H1 (cell line): ENCODE data around the gene NMNAT3. TPM values are rescaled to one million over a fixed set of nuclear protein-coding genes. Genes with fewer than 3 reads are reported as not detected.

Source experiments
- CTCF ChIA-PET: fragments of 300-600 bp; sonication (Branson Sonifier 250); formaldehyde crosslinking; loops from one replicate; lab custom pipeline; 2021; ENCODE audit not compliant: partially characterized antibody; lab: Charles Lee
- POLR2A ChIA-PET: fragments of 300-600 bp; sonication (Branson Sonifier 250); formaldehyde crosslinking; loops from one replicate; lab custom pipeline; 2021; ENCODE audit warnings: inconsistent platforms; ENCODE audit not compliant: partially characterized antibody; lab: Charles Lee
- DNase-seq, 2 experiments: peaks; one replicate each; pipeline versions ENCODE4 v3.0.0 to v3.0.0-alpha.2; 2010 to 2022; ENCODE audit warnings: low spot score in 2 of 2, low read depth in 1 of 2, mixed read lengths in 1 of 2
- FAIRE-seq: peaks from 2 replicates; lab custom pipeline; 2011; peaks lifted over from hg19 to GRCh38; lab: Jason Lieb, UNC
- H2AFZ ChIP-seq: 2 replicates; pipeline ENCODE4 v1.8.1; 2012; ENCODE audit warnings: low read length, inconsistent platforms
- H2AK5ac ChIP-seq: 2 replicates; pipeline ENCODE4 v1.6.1; 2013; ENCODE audit warnings: low read depth, low read length
- H2BK120ac ChIP-seq: replicated peaks from 2 replicates; pipeline ENCODE3; 2013; ENCODE audit warnings: low read depth, low read length, inconsistent platforms
- H2BK12ac ChIP-seq: 2 replicates; pipeline ENCODE4 v1.6.1; 2013; ENCODE audit warnings: low read depth, low read length
- H2BK15ac ChIP-seq: 2 replicates; pipeline ENCODE4 v1.6.1; 2013; ENCODE audit warnings: low read length
- H2BK20ac ChIP-seq: 2 replicates; pipeline ENCODE4 v1.6.1; 2013; ENCODE audit warnings: low read length
- H2BK5ac ChIP-seq: 2 replicates; pipeline ENCODE4 v1.6.1; 2013; ENCODE audit warnings: low read depth, low read length
- H3K14ac ChIP-seq: 2 replicates; pipeline ENCODE4 v1.6.1; 2013; ENCODE audit warnings: inconsistent platforms; ENCODE audit not compliant: insufficient read length
- H3K18ac ChIP-seq: 2 replicates; pipeline ENCODE4 v1.6.1; 2013; ENCODE audit warnings: low read length; ENCODE audit errors: extremely low read depth
- H3K23ac ChIP-seq: 2 replicates; pipeline ENCODE4 v1.6.1; 2013; ENCODE audit warnings: inconsistent platforms; ENCODE audit not compliant: insufficient read length
- H3K23me2 ChIP-seq: 2 replicates; pipeline ENCODE4 v1.6.1; 2013; ENCODE audit warnings: low read depth, low read length
- H3K27ac ChIP-seq: 2 replicates; pipeline ENCODE4 v1.6.1; 2011; ENCODE audit warnings: low read depth, low read length, inconsistent platforms
- H3K27me3 ChIP-seq, 4 experiments: replicated peaks in 1 of 4; 1 replicate in 1 of 4; 2 replicates in 3 of 4; pipeline versions ENCODE4 v1.6.1 to v1.8.1; 2011 to 2013; ENCODE audit warnings: low read length in 3 of 4, mild to moderate bottlenecking in 3 of 4, inconsistent platforms in 2 of 4, mixed read lengths in 2 of 4, moderate library complexity in 1 of 4; ENCODE audit not compliant: control insufficient read depth in 3 of 4, insufficient read depth in 3 of 4; ENCODE audit errors: extremely low read depth in 1 of 4
- H3K36me3 ChIP-seq, 4 experiments: 2 replicates each; pipeline versions ENCODE4 v1.6.1 to v1.8.1; 2011 to 2013; ENCODE audit warnings: mild to moderate bottlenecking in 4 of 4, low read length in 3 of 4, moderate library complexity in 2 of 4, control low read depth in 1 of 4, inconsistent platforms in 1 of 4; ENCODE audit not compliant: insufficient read depth in 4 of 4, control insufficient read depth in 2 of 4
- H3K4ac ChIP-seq: replicated peaks from 2 replicates; pipeline ENCODE3; 2013; ENCODE audit warnings: low read length, low read depth, mixed read lengths, inconsistent platforms; ENCODE audit not compliant: insufficient read length
- H3K4me1 ChIP-seq, 4 experiments: replicated peaks in 1 of 4; 1 replicate in 1 of 4; 2 replicates in 3 of 4; pipeline versions ENCODE4 v1.6.1 to v1.8.1; 2011 to 2013; ENCODE audit warnings: low read length in 3 of 4, inconsistent platforms in 2 of 4, mixed read lengths in 1 of 4; ENCODE audit not compliant: insufficient read depth in 4 of 4, control insufficient read depth in 3 of 4
- H3K4me2 ChIP-seq, 2 experiments: 2 replicates each; pipeline versions ENCODE4 v1.6.1 to v1.8.1; 2011 to 2013; ENCODE audit warnings: low read depth in 2 of 2, low read length in 2 of 2, control low read depth in 1 of 2, inconsistent platforms in 1 of 2, mild to moderate bottlenecking in 1 of 2; ENCODE audit not compliant: insufficient read depth in 1 of 2
- H3K4me3 ChIP-seq, 4 experiments: fragments of 200-600, 300-600 bp in 1 of 4; sonication (generic), shearing (Covaris generic), sonication (Bioruptor Twin) in 1 of 4; 2 replicates each; pipeline versions ENCODE4 v1.5.1 to v1.8.1; 2011 to 2016; ENCODE audit warnings: low read length in 4 of 4, low read depth in 3 of 4, control low read depth in 2 of 4, inconsistent platforms in 2 of 4, mild to moderate bottlenecking in 2 of 4, mixed read lengths in 1 of 4, moderate library complexity in 1 of 4; ENCODE audit not compliant: insufficient read depth in 2 of 4; ENCODE audit errors: extremely low read depth in 1 of 4
- H3K56ac ChIP-seq: replicated peaks from 2 replicates; pipeline ENCODE3; 2013; ENCODE audit warnings: low read depth, mild to moderate bottlenecking, mixed read lengths, low read length, inconsistent platforms; ENCODE audit not compliant: insufficient read length
- H3K79me1 ChIP-seq: 2 replicates; pipeline ENCODE4 v1.6.1; 2013; ENCODE audit warnings: low read depth, low read length, control low read depth
- H3K79me2 ChIP-seq, 2 experiments: 2 replicates each; pipeline versions ENCODE4 v1.6.1 to v1.8.1; 2012 to 2013; ENCODE audit warnings: low read length in 2 of 2, mild to moderate bottlenecking in 2 of 2, inconsistent platforms in 1 of 2; ENCODE audit not compliant: insufficient read depth in 2 of 2, control insufficient read depth in 1 of 2
- H3K9ac ChIP-seq, 4 experiments: replicated peaks in 1 of 4; 1 replicate in 1 of 4; 2 replicates in 3 of 4; pipeline versions ENCODE4 v1.6.1 to v1.8.1; 2011 to 2013; ENCODE audit warnings: low read depth in 3 of 4, low read length in 3 of 4, control low read depth in 2 of 4, mild to moderate bottlenecking in 2 of 4, moderate library complexity in 2 of 4, inconsistent platforms in 1 of 4; ENCODE audit errors: extremely low read depth in 1 of 4
- H3K9me3 ChIP-seq, 2 experiments: 2 replicates each; pipeline versions ENCODE4 v1.6.1 to v1.8.1; 2012 to 2013; ENCODE audit warnings: mild to moderate bottlenecking in 2 of 2, moderate library complexity in 2 of 2, control low read depth in 1 of 2, inconsistent platforms in 1 of 2, low read depth in 1 of 2, low read length in 1 of 2, mixed read lengths in 1 of 2; ENCODE audit not compliant: insufficient read depth in 2 of 2
- H4K20me1 ChIP-seq, 2 experiments: replicated peaks in 1 of 2; 2 replicates each; pipeline versions ENCODE3 to v1.8.1; 2011 to 2013; ENCODE audit warnings: inconsistent platforms in 2 of 2, low read length in 2 of 2, mild to moderate bottlenecking in 1 of 2; ENCODE audit not compliant: insufficient read depth in 2 of 2, control insufficient read depth in 1 of 2
- H4K5ac ChIP-seq: 2 replicates; pipeline ENCODE4 v1.6.1; 2013; ENCODE audit warnings: low read length, low read depth, mixed read lengths, inconsistent platforms; ENCODE audit not compliant: insufficient read length
- H4K8ac ChIP-seq: 2 replicates; pipeline ENCODE4 v1.8.0; 2013; ENCODE audit warnings: mild to moderate bottlenecking, moderate library complexity, low read length, inconsistent platforms; ENCODE audit not compliant: insufficient read depth; ENCODE audit errors: extremely low read depth
- H4K91ac ChIP-seq: replicated peaks from 2 replicates; pipeline ENCODE3; 2013; ENCODE audit warnings: low read length, mixed read lengths, inconsistent platforms; ENCODE audit not compliant: insufficient read length
- BACH1 ChIP-seq: IDR thresholded peaks from 2 replicates; pipeline ENCODE4 v1.6.1; 2012; ENCODE audit warnings: low read length, improper control_type of control experiment
- CHD2 ChIP-seq: IDR thresholded peaks from 2 replicates; pipeline ENCODE4 v1.6.1; 2012; ENCODE audit warnings: low read length, improper control_type of control experiment
- CREB1 ChIP-seq: IDR thresholded peaks from 2 replicates; pipeline ENCODE4 v1.6.1; 2012; ENCODE audit warnings: inconsistent platforms
- JUN ChIP-seq: IDR thresholded peaks from 2 replicates; pipeline ENCODE4 v1.6.1; 2011; ENCODE audit warnings: low read depth, mild to moderate bottlenecking, improper control_type of control experiment, low read length
- JUND ChIP-seq: IDR thresholded peaks from 2 replicates; pipeline ENCODE4 v1.6.1; 2011; ENCODE audit warnings: mild to moderate bottlenecking, improper control_type of control experiment, low read length
- PHF8 ChIP-seq: fragments of 200-600 bp; sonication (generic); conservative IDR thresholded peaks from 2 replicates; pipeline ENCODE4 v1.7.1; 2012; ENCODE audit warnings: low read depth, mild to moderate bottlenecking, inconsistent platforms, low read length, moderate library complexity
- RAD21 ChIP-seq, 2 experiments: IDR thresholded peaks in 1 of 2; conservative IDR thresholded peaks in 1 of 2; 2 replicates each; pipeline ENCODE4 v1.6.1; 2011; ENCODE audit warnings: low read depth in 2 of 2, low read length in 2 of 2, improper control_type of control experiment in 1 of 2, inconsistent platforms in 1 of 2, mild to moderate bottlenecking in 1 of 2, moderate library complexity in 1 of 2
- SIN3A ChIP-seq, 2 experiments: IDR thresholded peaks in 1 of 2; conservative IDR thresholded peaks in 1 of 2; 2 replicates each; pipeline ENCODE4 v1.6.1; 2011 to 2012; ENCODE audit warnings: low read length in 2 of 2, improper control_type of control experiment in 1 of 2, low read depth in 1 of 2, mild to moderate bottlenecking in 1 of 2
- SP1 ChIP-seq: IDR thresholded peaks from 2 replicates; pipeline ENCODE4 v1.6.1; 2011; ENCODE audit warnings: low read depth, low read length
- SUZ12 ChIP-seq: fragments of 200-600 bp; sonication (generic); IDR thresholded peaks from 2 replicates; pipeline ENCODE4 v1.6.1; 2012; ENCODE audit warnings: mild to moderate bottlenecking, inconsistent platforms, low read length, moderate library complexity, mixed read lengths
- TAF7 ChIP-seq: optimal IDR thresholded peaks from 2 replicates; pipeline ENCODE3; 2011; ENCODE audit warnings: low read depth, mild to moderate bottlenecking, inconsistent platforms, low read length, moderate library complexity, borderline replicate concordance
- TBP ChIP-seq: IDR thresholded peaks from 2 replicates; pipeline ENCODE4 v1.6.1; 2011; ENCODE audit warnings: low read depth, low read length, improper control_type of control experiment
- ZNF274 ChIP-seq: IDR thresholded peaks from 2 replicates; pipeline ENCODE4 v1.7.0; 2012; ENCODE audit warnings: low read length, borderline replicate concordance; ENCODE audit errors: extremely low read depth
- WGBS, 2 experiments: shearing (Covaris generic) in 1 of 2; methylation state at CpG; one replicate each; pipeline versions ENCODE4 v1.1.6 to v1.1.7; 2013 to 2015; ENCODE audit warnings: low lambda C conversion rate in 2 of 2, mixed read lengths in 2 of 2, inconsistent platforms in 1 of 2, low coverage in 1 of 2, missing lambda C conversion rate in 1 of 2; ENCODE audit not compliant: insufficient replicate concordance in 2 of 2, insufficient coverage in 1 of 2, insufficient read length in 1 of 2; ENCODE audit errors: extremely low coverage in 1 of 2, missing lambda C conversion rate in 1 of 2; 5-methylcytosine and 5-hydroxymethylcytosine counted together
- polyA plus RNA-seq, 7 experiments: library from polyadenylated mRNA; depleted of rRNA in 3 of 7; stranded (reverse) in 5 of 7; unstranded in 2 of 7; fragments of >200 nt in 5 of 7; fragments of 200-250 nt in 2 of 7; gene quantifications; 1 replicate in 5 of 7; 2 replicates in 1 of 7; 4 replicates in 1 of 7; pipeline versions ENCODE4 v1.2.1 to v1.2.3, GENCODE V29; 2011 to 2013; ENCODE audit warnings: missing spikeins in 2 of 7, mixed read lengths in 2 of 7
- total RNA-seq: library from RNA; stranded (reverse); fragmentation: NEBNext Ultra II Directional; extraction: Animal tissue kit (Norgen Biotek cat#: 25700); gene quantifications from 2 replicates; pipeline ENCODE4 v1.2.1, GENCODE V29; 2021
- TF ChIP-seq, protein P1 (sequence below): IDR thresholded peaks from 2 replicates; pipeline ENCODE4 v1.6.1; 2011; ENCODE audit warnings: low read length, improper control_type of control experiment

Gene NMNAT3
- total and polyA plus RNA-seq, 2 of the 8 experiments (the other 6 are each of a cell fraction or from before 2014, with no cell fraction given) = 4.2 to 4.3 TPM

DNA sequence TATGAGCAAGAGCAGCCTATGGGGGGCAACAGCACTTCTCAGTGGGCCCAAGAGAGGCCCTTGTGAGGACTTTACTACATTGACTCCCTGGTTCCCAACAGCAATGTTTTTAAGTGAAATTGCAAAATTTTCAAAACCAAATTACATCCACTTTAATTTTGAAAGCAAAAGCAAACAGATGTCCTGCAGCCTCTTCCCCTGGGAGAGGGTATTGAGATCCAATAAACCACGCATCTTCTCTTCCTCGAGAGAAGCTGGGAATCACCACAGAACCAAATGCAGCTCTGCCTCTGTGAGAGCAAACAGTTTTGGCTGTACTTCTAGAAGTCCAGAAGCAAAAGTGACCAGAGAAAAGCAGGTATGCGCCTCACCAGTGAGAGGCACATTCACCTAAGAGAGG, 25.2 kb downstream of the NMNAT3 start:
- H2BK15ac ChIP-seq = no peak overlapping the region
- H3K4me1 ChIP-seq = peaks cover 3 to 19% (median 11%) of the 10 kb centered on the region in 4 experiments; a peak in 6 of 7 replicates
- H3K9me3 ChIP-seq = no peaks in the 10 kb centered on the region
- no peak overlapping the region for H2AK5ac ChIP-seq
- no peak overlapping the region for H3K56ac ChIP-seq
- H2AFZ ChIP-seq = no peak overlapping the region
- ChIA-PET POLR2A (no interaction called here), CTCF (interaction anchor here (1.2 to 2.9 kb wide), 5 partner anchors 11 to 47 kb away, joined by 3 to 7 read pairs (median 5); no protein-coding TSS in a partner anchor)
- H3K79me2 ChIP-seq = no peaks in the 10 kb centered on the region
- H3K36me3 ChIP-seq = no peaks in the 10 kb centered on the region
- no peak overlapping the region for H3K4ac ChIP-seq
- H2BK5ac ChIP-seq = no peak overlapping the region
- no peak overlapping the region for H3K27ac ChIP-seq
- no peak overlapping the region for H3K14ac ChIP-seq
- no peak overlapping the region for H2BK20ac ChIP-seq
- H3K23ac ChIP-seq = no peak overlapping the region
- H3K4me3 ChIP-seq = no peak overlapping the region
- H3K27me3 ChIP-seq = no peaks in the 10 kb centered on the region
- peaks cover 0 to 3% of the 10 kb centered on the region in 2 experiments for H4K20me1 ChIP-seq
- H3K18ac ChIP-seq = no peak overlapping the region
- H4K5ac ChIP-seq = no peak overlapping the region
- H3K4me2 ChIP-seq = no peak overlapping the region
- DNase-seq = no peak
- H3K23me2 ChIP-seq = no peaks in the 10 kb centered on the region
- H4K91ac ChIP-seq = no peak overlapping the region
- H2BK12ac ChIP-seq = no peak overlapping the region
- no peak for FAIRE-seq
- no peaks in the 10 kb centered on the region for H3K79me1 ChIP-seq
- H3K9ac ChIP-seq = no peak overlapping the region
- no peak overlapping the region for H2BK120ac ChIP-seq
- WGBS, 2 experiments = 87% methylated on average over 3 of the region's 3 CpGs; no CpG with 5 or more reads in 1 of the 2 experiments
- H4K8ac ChIP-seq = no peak overlapping the region
- TF ChIP-seq, protein P1, sequence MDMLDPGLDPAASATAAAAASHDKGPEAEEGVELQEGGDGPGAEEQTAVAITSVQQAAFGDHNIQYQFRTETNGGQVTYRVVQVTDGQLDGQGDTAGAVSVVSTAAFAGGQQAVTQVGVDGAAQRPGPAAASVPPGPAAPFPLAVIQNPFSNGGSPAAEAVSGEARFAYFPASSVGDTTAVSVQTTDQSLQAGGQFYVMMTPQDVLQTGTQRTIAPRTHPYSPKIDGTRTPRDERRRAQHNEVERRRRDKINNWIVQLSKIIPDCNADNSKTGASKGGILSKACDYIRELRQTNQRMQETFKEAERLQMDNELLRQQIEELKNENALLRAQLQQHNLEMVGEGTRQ = no peak
- TF ChIP-seq RAD21 (IDR thresholded peaks at IDR 0.05 in 1 of 2, conservative IDR thresholded peaks at IDR 0.05 in 1 of 2; ENCODE audit: low read depth in 2 of 2, low read length in 2 of 2) (no peak), TAF7 (no peak), SP1 (no peak), PHF8 (no peak), CHD2 (no peak), BACH1 (no peak), TBP (no peak), JUND (no peak), SUZ12 (no peak), JUN (no peak), SIN3A (conservative IDR thresholded peaks at IDR 0.05 in 1 of 2, IDR thresholded peaks at IDR 0.05 in 1 of 2; ENCODE audit: low read depth in 1 of 2, low read length in 2 of 2) (no peak), ZNF274 (no peak), CREB1 (no peak)
